DOHH2 (cell line): ENCODE data around the gene PRRC2B.

ENCODE experiments used
- CTCF ChIP-seq: fragments of 200-600 bp; sonication (generic); IDR thresholded peaks from one replicate; pipeline ENCODE4 v1.5.1; 2014; ENCODE audit warnings: antibody characterized with exemption, mild to moderate bottlenecking, low read depth, low read length; ENCODE audit not compliant: poor library complexity, severe bottlenecking
- EZH2phosphoT487 ChIP-seq: fragments of 200-600 bp; sonication (generic); IDR thresholded peaks from 2 replicates; pipeline ENCODE4 v1.6.1; 2017; ENCODE audit warnings: borderline replicate concordance, mild to moderate bottlenecking, antibody characterized with exemption, low read length, moderate library complexity, mixed read lengths

GRCh38 chr9:131464354-131465000 is 70.6 kb downstream of the PRRC2B start:
- TF ChIP-seq EZH2phosphoT487 (no peak), CTCF (no peak)
